ENCODE measurements around the gene NAA30.

The NAA30 gene

GRCh38 chr14:57400556-57401494, 10.4 kb downstream of the NAA30 start:
- no peak for DNase-seq

- DNase-seq, result no peak
Measured at GRCh38 chr14:57401501-57401900, 11.1 kb downstream of the NAA30 start.

GRCh38 chr14:57402173-57402852, 11.9 kb downstream of the NAA30 start:
- DNase-seq, result no peak

- DNase-seq, result no peak
Measured at GRCh38 chr14:57403521-57403864, 13.1 kb downstream of the NAA30 start.

- no peak for DNase-seq
Measured at GRCh38 chr14:57405562-57405961, 15.2 kb downstream of the NAA30 start.

GRCh38 chr14:57408037-57408436, 17.7 kb downstream of the NAA30 start:
- no peak for DNase-seq

- DNase-seq, result no peak
Measured at GRCh38 chr14:57408634-57409033, 18.2 kb downstream of the NAA30 start.

- DNase-seq, result no peak
Measured at GRCh38 chr14:57412341-57412740, 22.0 kb downstream of the NAA30 start.

- DNase-seq, result no peak
Measured at GRCh38 chr14:57413849-57414248, 23.5 kb downstream of the NAA30 start.

GRCh38 chr14:57417228-57417627, 26.8 kb downstream of the NAA30 start:
- DNase-seq, result no peak

GRCh38 chr14:57418999-57419398, 28.6 kb downstream of the NAA30 start:
- no peak for DNase-seq

GRCh38 chr14:57420033-57420432, 29.6 kb downstream of the NAA30 start:
- DNase-seq, result no peak

- peak; percentile 4 for DNase-seq
Measured at GRCh38 chr14:57420986-57421385, 30.6 kb downstream of the NAA30 start.

GRCh38 chr14:57435923-57436322, 45.5 kb downstream of the NAA30 start:
- DNase-seq, result no peak

GRCh38 chr14:57461777-57462320, 71.5 kb downstream of the NAA30 start:
- no peak for DNase-seq

GRCh38 chr14:57462551-57462950, 72.2 kb downstream of the NAA30 start:
- no peak for DNase-seq

GRCh38 chr14:57464008-57464730, 73.8 kb downstream of the NAA30 start:
- no peak for DNase-seq

All from fibroblast of skin of back (primary cell).